Endometrium (tissue), 2 donors: ENCODE measurements around the gene DDX46.
A peak's percentile ranks its signal among the peaks of the same experiment; 100 is the strongest.
"Not testable (repeated sequence)": the region's sequence is repeated elsewhere in the genome, so short reads cannot be mapped to it uniquely, and the experiment has no call there.

Source experiments
- FAIRE-seq: peaks from 2 replicates; lab custom pipeline; 2012; peaks lifted over from hg19 to GRCh38; lab: Jason Lieb, UNC
- donor health status: control.
- donor health status: control.

The DDX46 gene, protein sequence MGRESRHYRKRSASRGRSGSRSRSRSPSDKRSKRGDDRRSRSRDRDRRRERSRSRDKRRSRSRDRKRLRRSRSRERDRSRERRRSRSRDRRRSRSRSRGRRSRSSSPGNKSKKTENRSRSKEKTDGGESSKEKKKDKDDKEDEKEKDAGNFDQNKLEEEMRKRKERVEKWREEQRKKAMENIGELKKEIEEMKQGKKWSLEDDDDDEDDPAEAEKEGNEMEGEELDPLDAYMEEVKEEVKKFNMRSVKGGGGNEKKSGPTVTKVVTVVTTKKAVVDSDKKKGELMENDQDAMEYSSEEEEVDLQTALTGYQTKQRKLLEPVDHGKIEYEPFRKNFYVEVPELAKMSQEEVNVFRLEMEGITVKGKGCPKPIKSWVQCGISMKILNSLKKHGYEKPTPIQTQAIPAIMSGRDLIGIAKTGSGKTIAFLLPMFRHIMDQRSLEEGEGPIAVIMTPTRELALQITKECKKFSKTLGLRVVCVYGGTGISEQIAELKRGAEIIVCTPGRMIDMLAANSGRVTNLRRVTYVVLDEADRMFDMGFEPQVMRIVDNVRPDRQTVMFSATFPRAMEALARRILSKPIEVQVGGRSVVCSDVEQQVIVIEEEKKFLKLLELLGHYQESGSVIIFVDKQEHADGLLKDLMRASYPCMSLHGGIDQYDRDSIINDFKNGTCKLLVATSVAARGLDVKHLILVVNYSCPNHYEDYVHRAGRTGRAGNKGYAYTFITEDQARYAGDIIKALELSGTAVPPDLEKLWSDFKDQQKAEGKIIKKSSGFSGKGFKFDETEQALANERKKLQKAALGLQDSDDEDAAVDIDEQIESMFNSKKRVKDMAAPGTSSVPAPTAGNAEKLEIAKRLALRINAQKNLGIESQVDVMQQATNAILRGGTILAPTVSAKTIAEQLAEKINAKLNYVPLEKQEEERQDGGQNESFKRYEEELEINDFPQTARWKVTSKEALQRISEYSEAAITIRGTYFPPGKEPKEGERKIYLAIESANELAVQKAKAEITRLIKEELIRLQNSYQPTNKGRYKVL

DNA sequence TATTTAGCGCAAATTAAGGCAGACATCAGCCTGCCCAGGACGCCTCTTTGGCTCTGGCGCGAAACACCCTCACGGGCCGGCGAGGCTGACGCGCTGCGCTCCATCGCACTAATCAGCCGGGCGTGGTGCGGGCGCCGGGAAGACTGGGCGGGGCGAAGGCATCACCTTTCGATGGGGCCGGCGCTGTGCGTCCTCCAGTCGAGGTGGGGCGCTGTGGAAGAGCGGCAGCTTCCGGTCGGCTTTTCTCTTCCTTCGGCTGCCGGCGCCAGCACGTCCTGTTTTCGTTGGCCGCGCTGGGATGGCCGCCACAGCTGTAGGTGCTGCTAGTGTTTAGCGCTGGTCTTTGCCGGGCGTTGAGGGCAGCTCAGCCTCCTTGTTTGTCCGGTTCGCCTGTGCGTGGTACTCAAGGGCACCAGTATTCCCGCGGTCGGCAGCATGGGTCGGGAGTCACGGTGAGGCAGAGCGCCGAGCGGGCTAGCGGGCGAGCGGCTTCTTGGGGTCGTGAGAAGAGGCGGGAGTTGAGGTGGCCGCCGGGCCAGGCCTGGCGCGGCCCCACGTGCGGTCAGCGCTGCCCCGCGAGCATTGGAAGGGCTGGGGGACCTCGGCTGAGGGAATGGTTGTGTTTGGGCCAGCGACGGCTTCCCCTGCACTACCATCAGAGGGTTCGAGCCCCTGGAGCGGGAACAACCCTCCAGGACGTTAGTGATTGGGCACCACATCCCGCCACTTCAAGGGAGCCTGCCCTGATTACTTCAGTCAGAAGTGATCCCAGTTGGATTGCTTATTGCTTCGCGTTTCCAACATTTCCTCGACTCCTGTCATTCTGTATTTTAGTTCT lies at the start of gene DDX46:
TSS of gene DDX46 (plus strand) at position 276 of the 838 bp plus-strand sequence. CDS start at position 436, 160 bp downstream.
- peak; percentile 43 for FAIRE-seq

DNA sequence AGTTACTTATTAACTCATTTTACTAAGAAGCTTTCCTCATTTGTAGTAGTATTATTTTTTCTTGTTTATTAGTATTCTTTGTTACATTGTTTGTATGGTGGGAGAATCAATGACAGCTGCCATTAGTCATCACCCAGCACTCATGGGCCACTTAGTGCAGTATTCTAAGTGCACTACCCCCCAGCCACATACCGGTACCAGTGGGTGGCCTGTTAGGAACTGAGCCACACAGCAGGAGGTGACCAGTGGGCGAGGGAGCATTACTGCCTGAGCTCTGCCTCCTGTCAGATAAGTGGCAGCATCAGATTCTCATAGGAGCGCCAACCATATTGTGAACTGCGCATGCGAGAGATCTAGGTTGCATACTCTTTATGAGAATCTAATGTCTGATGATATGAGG lies 44.5 kb upstream of the DDX46 start:
- FAIRE-seq, result no peak

DNA sequence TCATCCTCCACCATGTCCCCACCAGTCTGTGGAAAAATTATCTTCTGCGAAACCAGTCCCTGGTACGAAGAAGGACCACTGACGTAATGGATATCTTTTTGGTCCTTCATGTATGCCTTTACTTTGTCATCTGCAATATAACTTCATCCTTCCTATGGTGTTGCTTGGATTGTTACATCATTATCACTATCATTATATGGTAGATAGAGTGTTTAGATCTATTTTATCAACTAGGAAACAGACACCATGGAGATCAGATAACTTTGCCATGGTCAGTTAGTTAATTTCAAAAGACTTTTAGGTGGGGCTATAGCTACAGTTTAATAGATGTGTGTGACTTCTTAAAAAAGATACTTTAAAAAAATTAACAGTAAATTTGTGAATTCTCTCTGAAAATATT lies 44.0 kb upstream of the DDX46 start:
- no peak for FAIRE-seq

DNA sequence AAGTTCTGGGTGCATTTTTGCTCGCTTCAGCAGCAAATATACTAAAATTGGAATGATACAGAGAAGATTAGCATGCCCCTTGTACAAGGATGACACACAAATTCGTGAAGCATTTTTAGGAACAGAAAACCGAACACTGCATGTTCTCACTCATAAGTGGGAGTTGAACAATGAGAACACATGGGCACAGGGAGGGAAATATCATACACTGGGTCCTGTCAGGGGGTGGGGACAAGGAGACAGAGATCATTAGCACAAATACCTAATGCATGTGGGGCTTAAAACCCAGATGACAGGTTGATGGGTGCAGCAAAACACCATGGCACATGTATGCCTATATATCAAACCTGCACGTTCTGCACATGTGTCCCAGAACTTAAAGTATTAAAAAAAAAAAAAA lies 43.1 kb upstream of the DDX46 start:
- not testable (repeated sequence) for FAIRE-seq

DNA sequence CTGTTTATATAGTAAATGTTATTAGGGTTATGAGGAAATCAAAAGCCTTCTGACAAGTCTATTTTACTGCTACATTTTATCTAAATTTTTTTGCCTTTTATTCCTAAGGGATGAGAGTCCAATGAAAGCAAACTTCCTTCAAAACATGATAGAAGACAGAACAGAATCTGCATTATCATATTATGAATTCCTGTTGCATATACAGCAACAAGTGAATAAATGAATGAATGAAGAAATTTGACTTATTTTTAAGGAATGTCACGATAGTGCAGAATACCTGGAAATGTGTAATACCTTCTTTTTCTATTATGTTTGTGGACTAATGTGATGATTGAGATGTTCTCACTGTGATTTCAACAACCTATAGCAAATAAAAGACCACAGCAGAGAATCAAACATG lies 33.7 kb upstream of the DDX46 start:
- FAIRE-seq, result no peak

DNA sequence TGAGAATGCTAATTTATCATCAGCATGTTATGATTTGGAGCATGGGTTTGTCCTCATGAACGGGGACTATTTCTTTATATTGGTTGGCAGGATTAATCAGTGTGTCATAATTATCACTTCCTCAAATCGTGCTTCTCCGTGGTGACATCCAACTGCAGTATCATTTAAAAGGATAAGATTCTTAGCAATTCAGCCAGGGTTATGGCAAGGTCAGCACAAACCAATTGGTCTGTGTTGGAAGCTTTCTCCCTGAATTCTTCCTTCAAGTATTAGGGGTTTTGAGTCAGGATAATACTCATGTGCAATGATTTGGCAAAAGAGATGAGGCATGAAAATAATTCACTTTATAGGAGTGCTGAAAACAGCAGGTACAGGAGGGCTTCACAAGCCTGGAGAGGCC lies 25.8 kb upstream of the DDX46 start:
- no peak for FAIRE-seq

DNA sequence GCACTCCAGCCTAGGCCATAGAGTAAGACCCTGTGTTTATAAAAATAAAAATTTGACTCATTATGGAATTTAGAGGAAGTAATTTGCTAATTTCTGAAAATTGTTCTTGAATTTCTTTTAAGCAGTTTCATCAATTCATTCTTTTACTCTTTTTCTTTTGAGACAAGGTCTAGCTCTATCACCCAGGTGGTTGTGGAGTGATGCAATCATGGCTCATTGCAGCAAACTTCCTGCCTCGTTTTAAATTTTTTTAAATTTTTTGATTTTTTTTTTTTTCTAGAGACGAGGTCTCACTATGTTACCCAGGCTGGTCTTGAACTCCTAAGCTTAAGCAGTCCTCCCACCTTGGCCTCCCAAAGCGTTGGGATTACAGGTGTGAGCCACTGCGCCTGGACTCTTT lies 23.3 kb upstream of the DDX46 start:
- no peak for FAIRE-seq

DNA sequence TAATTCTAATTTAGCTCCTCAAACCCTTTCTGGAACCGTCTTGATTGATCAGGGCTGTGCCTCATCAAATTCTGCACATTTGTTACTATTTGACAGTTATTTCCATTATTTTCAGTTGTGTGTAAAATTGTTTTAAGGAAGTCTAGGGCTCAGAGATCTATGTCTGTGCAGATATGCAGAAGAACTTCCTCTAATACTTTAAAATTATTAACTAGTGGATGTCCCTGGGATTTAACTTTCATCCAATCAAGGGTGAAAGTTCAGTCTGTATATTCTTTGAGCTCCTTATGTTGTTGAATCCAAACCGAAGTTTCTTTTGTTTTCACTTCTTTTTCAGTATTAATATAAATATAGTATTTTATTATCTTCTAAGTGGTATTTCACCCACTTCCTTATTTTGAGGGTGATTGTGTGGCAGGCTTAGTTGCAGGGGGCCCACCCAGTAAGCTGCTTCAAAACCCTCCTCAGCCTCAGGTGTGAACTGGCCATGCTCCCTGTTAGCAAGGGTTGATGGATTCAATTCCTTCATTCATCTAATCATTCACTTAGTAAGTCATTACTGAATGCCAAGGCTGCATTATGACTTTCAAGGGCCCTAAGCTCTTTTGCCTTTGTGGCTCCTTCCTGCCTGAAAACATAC lies 22.3 kb upstream of the DDX46 start:
- FAIRE-seq, result no peak

DNA sequence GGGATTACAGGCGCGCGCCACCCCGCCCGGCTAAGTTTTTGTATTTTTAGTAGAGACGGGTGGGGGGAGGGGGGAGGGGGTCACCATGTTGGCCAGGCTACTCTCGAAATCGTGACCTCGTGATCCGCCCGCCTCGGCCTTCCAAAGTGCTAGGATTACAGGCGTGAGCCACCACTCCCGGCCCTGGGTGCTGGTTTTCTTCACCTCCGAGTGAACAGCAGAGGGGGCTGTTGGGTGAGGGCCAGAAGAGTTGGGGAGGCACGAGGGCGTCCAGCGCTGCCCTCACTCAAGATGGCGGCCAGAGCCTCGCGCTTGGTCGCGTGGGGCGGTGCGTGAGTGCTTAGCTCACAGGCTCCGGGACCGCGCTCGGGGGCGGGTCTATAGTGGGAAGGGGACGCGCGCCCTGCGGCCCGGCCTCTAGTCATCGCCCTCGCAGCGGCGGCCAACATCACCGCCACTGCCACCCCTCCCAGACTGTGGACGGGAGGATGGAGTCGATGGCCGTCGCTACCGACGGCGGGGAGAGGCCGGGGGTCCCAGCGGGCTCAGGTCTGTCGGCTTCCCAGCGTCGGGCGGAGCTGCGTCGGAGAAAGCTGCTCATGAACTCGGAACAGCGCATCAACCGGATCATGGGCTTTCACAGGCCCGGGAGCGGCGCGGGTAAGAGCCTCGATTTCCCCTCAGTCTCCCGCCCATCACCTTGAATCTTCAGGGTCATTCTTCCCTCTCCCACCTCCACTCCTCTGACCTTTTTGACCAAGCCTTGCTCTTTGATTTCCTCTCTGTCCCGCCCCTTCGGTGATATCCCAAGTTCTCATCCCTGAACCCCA lies 20.2 kb upstream of the DDX46 start, which contains the start of gene CAMLG:
TSS of gene CAMLG (plus strand) at position 416 of the 830 bp plus-strand sequence. CDS start at position 489, 73 bp downstream.
- FAIRE-seq, result peak; percentile 68

DNA sequence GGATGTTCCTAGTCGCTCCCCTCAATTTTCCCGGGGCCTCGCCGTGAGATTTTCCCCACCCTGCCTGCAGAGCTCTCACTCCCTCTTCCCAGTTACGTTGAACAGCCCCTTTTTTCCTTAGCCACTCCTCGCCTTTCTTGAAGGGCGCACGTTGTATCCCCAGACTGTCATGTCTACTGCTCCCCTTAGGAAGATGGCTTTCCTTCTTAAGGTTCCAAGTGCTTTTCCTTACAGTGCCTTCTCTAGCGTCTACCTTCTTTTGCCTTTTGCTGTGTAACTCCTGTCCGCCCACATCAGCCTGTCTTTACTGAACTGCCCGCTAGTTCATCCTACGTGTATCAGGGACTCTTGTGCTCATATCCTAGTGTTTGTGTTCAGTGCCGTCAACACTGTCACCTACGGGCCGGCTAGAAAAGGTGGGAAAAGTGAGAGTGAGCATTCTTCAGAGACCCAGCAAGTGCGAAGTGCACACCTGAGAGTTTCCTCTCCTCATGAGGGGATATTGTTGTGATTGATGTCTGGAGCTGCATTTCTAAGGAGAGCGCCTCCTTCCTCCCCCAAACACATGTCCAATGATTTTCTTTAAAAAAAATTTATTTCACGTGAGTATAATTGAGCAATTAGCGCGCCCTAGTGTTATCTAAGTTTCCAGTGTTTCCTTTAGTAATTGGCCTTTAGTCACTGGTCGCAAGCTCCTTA lies 19.5 kb upstream of the DDX46 start:
- FAIRE-seq, result no peak

DNA sequence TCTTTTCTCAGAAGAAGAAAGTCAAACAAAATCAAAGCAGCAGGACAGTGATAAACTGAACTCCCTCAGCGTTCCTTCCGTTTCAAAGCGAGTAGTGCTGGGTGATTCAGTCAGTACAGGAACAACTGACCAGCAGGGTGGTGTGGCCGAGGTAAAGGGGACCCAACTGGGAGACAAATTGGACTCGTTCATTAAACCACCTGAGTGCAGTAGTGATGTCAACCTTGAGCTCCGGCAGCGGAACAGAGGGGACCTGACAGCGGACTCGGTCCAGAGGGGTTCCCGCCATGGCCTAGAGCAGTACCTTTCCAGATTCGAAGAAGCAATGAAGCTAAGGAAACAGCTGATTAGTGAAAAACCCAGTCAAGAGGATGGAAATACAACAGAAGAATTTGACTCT lies 17.5 kb upstream of the DDX46 start:
- no peak for FAIRE-seq

DNA sequence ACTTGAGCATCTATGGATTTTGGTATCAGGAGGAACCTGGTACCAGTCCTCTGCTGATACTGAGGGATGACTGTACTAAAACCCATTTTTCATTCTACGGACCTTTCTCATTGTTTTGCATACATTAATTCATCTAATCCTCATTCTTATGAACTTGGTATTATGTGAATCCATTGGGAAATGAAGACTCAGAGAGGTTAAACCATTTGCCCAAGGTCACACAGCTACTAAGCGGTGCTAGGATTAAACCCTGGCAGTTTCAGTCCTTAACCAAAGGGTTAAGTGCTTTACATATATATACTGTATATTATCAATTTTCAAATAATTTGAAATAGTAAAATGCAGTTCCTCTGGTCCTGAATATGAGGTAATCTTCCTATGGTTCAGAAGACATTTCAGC lies 16.4 kb upstream of the DDX46 start:
- FAIRE-seq, result no peak

DNA sequence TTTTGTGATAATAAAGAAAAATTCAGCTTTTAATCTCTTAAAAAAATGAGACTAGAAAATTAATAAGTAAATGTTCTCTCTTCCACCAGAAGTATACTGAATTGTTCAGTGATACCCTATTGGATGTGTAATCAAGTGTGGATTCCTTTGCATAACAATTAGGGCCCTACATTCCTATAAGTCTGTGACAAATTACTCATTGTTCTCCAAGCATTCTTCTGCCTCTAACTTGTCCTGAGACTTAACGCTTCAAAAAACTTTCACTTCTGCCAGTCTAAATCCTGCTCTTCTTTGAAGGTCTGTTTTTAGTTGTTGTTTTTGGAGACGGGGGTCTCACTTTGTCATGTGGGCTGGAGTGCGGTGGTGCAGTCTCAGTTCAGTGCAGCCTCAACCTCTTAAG lies 9.2 kb upstream of the DDX46 start:
- no peak for FAIRE-seq

DNA sequence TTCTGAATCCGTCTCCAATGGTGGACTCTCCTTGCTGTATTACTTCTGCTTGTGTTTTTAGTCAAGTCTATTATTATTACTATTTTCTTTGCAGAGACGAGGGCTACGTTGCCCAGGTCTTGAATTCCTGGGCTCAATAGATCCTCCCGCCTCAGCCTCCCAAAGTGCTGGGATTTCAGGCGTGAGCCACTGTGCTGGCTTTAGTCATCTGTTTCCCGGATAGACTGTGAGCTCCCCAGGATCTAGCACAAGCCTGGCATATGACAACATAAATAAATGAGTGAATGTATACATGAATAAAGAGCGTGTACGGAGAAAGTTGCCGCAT lies 439 bp upstream of the DDX46 start:
- no peak for FAIRE-seq

DNA sequence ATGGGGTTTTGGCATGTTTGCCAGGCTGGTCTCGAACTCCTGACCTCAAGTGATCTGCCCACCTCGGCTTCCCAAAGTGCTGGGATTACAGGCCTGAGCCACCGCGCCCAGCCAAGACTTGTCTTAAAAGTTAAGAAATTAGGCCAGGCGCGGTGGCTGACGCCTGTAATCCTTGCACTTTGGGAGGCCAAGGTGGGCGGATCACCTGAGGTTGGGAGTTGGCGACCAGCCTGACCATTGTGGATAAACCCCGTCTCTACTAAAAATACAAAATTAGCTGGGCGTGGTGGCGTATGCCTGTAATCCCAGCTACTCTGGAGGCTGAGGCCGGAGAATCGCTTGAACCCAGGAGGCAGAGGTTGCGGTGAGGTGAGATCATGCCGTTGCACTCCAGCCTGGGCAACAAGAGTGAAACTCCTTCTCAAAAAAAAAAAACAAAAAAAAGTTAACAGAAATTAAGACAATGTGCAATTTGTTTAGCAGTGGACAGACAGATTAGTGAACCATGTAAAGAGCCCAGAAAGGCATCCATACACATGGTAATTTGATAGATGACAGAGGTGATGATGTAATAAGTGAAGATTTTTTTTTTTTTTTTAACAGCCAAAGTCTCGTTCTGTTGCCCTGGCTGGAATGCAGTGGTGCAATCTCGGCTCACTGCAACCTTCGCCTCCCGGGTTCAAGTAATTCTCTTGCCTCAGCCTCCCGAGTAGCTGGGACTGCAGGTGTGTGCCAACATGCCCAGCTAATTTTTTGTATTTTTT lies 9.1 kb downstream of the DDX46 start:
- FAIRE-seq, result not testable (repeated sequence)

DNA sequence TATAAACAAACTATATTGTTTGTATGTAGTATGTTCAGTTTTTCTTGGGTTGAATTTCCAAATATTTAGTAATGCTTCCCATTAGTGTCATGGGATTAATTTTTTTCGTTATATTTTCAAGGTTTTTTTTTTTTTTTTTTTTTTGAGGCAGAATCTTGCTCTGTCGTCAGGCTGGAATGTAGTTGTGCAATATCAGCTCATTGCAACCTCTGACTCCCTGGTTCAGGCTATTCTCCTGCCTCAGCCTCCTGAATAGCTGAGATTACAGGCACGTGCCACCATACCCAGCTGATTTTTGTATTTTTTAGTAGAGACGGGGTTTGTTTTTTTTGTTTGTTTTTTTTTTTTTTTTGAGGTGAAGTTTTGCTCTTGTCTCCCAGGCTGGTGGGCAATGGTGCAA lies 10.6 kb downstream of the DDX46 start:
- peak; percentile 23 for FAIRE-seq

DNA sequence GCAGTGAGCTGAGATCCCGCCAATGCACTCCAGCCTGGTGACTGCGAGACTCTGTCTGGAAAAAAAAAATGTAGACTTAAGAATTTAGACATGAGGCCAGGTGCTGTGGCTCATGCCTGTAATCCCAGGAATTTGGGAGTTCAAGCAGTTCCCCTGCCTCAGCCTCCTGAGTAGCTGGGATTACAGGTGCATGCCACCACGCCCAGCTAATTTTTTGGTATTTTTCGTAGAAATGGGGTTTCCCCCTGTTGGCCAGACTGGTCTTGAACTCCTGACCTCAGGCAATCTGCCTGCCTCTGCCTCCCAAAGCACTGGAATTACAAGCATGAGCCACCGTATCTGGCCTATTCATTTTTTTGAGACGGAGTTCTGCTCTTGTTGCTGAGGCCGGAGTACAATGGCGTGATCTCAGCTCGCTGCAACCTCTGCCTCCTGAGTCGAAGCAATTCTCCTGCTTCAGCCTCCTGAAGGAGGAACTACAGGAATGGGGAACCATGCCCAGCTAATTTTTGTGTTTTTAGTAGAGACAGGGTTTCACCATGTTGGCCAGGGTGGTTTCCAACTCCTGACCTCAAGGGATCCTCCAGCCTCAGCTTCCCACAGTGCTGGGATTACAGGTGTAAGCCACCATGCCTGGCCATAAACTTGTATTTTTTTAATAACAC lies 14.0 kb downstream of the DDX46 start:
- no peak for FAIRE-seq

DNA sequence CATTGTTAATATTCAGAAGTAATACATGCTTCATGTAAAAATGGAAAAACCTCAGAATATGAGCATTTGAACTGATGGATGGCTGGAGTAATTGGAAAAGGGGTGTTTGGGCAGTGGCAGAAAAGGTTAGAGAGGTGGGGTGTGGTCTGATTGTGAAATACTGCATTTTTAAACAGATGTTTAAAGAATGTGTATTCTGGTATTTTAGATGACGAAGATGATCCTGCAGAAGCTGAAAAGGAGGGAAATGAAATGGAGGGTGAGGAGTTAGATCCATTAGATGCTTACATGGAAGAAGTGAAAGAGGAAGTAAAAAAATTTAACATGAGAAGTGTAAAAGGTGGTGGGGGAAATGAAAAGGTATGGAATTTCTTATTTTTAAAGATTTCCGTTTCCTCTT lies 18.8 kb downstream of the DDX46 start:
- no peak for FAIRE-seq
